C4-2B (cell line): ENCODE results near the gene FAM168A.

Experiments
- ZFX ChIP-seq: fragments of 450-650 bp; IDR thresholded peaks from 2 replicates; pipeline ENCODE4 v1.6.1; 2017
- TF ChIP-seq, protein P1 (sequence below): fragments of 450-650 bp; conservative IDR thresholded peaks from 2 replicates; pipeline ENCODE4 v1.5.1; 2017; ENCODE audit warnings: mild to moderate bottlenecking

- TF ChIP-seq, protein P1, sequence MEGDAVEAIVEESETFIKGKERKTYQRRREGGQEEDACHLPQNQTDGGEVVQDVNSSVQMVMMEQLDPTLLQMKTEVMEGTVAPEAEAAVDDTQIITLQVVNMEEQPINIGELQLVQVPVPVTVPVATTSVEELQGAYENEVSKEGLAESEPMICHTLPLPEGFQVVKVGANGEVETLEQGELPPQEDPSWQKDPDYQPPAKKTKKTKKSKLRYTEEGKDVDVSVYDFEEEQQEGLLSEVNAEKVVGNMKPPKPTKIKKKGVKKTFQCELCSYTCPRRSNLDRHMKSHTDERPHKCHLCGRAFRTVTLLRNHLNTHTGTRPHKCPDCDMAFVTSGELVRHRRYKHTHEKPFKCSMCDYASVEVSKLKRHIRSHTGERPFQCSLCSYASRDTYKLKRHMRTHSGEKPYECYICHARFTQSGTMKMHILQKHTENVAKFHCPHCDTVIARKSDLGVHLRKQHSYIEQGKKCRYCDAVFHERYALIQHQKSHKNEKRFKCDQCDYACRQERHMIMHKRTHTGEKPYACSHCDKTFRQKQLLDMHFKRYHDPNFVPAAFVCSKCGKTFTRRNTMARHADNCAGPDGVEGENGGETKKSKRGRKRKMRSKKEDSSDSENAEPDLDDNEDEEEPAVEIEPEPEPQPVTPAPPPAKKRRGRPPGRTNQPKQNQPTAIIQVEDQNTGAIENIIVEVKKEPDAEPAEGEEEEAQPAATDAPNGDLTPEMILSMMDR, result no peak
- TF ChIP-seq ZFX, result peak; percentile 5; the same call in 1 of the 2 replicates
Observed at GRCh38 chr11:73376803-73377629, 220.9 kb downstream of the FAM168A start.
